ENCODE measurements around the gene KXD1. TPM values are rescaled to one million over a fixed set of nuclear protein-coding genes. Genes with fewer than 3 reads are reported as not detected.

The KXD1 gene
- total and polyA plus RNA-seq, 2 experiments from 2014 or later, result 110 to 129 TPM

- H4K20me1 ChIP-seq (ENCODE audit: insufficient read depth), result no peaks in the 10 kb centered on the region
- H3K4me1 ChIP-seq (ENCODE audit: insufficient read depth), result peaks cover 16% of the 10 kb centered on the region
- peak overlapping the region; percentile 72 for H3K4me2 ChIP-seq (ENCODE audit: unreplicated experiment)
- peaks cover 31% of the 10 kb centered on the region for H3K79me2 ChIP-seq (ENCODE audit: insufficient read depth)
- no peaks in the 10 kb centered on the region for H3K9me3 ChIP-seq (ENCODE audit: low read depth)
- no peaks in the 10 kb centered on the region; the same call in 1 of the 2 replicates for H3K36me3 ChIP-seq (ENCODE audit: low read depth)
- H3K9ac ChIP-seq, result peak overlapping the region; percentile 45
- in situ Hi-C loops (cut with MboI), result no loop called here
- peak overlapping the region; percentile 28; the same call in 1 of the 2 replicates for H3K27ac ChIP-seq
- peak overlapping the region; percentile 62 for H3K4me3 ChIP-seq
- peak overlapping the region; percentile 86 for H2AFZ ChIP-seq
- H3F3A ChIP-seq (ENCODE audit: insufficient read depth), result 0 out of 2 replicates have a peak, but pooled peaks cover 8% of the 10 kb centered on the region
- peak; percentile 90 for DNase-seq
- WGBS, 2 experiments (ENCODE audit: low coverage in 1 of 2, low lambda C conversion rate in 2 of 2, missing lambda C conversion rate in 2 of 2), result 4% methylated on average over 12 of the region's 12 CpGs
- no peaks in the 10 kb centered on the region for H3K9me2 ChIP-seq (ENCODE audit: insufficient read depth)
- TF ChIP-seq EZH2phosphoT487 (IDR thresholded peaks at IDR 0.05; ENCODE audit: insufficient read depth, low read depth), result no peak
- TF ChIP-seq EZH2 (IDR thresholded peaks at IDR 0.05; ENCODE audit: insufficient read depth, poor library complexity, severe bottlenecking), result no peak
- H3K27me3 ChIP-seq (replicated peaks; ENCODE audit: insufficient read depth), result no peaks in the 10 kb centered on the region
Observed at GRCh38 chr19:18543814-18544475, 13.7 kb upstream of the KXD1 start.

- Histone ChIP-seq H3K9me2 (ENCODE audit: insufficient read depth) (no peaks in the 10 kb centered on the region), H3K4me3 (no peak overlapping the region), H2AFZ (0 out of 2 replicates have a peak overlapping the region, but pooled peaks have one; percentile 19), H4K20me1 (ENCODE audit: insufficient read depth) (no peaks in the 10 kb centered on the region), H3K9ac (no peak overlapping the region), H3K4me2 (ENCODE audit: unreplicated experiment) (no peak overlapping the region), H3K4me1 (ENCODE audit: insufficient read depth) (no peaks in the 10 kb centered on the region), H3K27ac (no peak overlapping the region), H3K36me3 (ENCODE audit: low read depth) (no peaks in the 10 kb centered on the region), H3K27me3 (replicated peaks; ENCODE audit: insufficient read depth) (no peaks in the 10 kb centered on the region), H3F3A (ENCODE audit: insufficient read depth) (no peaks in the 10 kb centered on the region), H3K9me3 (ENCODE audit: low read depth) (no peaks in the 10 kb centered on the region), H3K79me2 (ENCODE audit: insufficient read depth) (no peaks in the 10 kb centered on the region)
- in situ Hi-C loops (cut with MboI), result no loop called here
- WGBS, 2 experiments (ENCODE audit: low coverage in 1 of 2, low lambda C conversion rate in 2 of 2, missing lambda C conversion rate in 2 of 2), result 70 to 74% methylated on average over 6 of the region's 6 CpGs
- TF ChIP-seq EZH2 (IDR thresholded peaks at IDR 0.05; ENCODE audit: insufficient read depth, poor library complexity, severe bottlenecking) (no peak), EZH2phosphoT487 (IDR thresholded peaks at IDR 0.05; ENCODE audit: insufficient read depth, low read depth) (no peak)
- no peak for DNase-seq
Observed at GRCh38 chr19:18551631-18552030, 6.0 kb upstream of the KXD1 start.

GRCh38 chr19:18558202-18558555 is 509 bp downstream of the KXD1 start:
- peaks cover 12% of the 10 kb centered on the region for H3K4me1 ChIP-seq (ENCODE audit: insufficient read depth)
- H2AFZ ChIP-seq, result peak overlapping the region; percentile 75
- in situ Hi-C loops (cut with MboI), result no loop called here
- peak overlapping the region; percentile 90 for H3K4me2 ChIP-seq (ENCODE audit: unreplicated experiment)
- 0 out of 2 replicates have a peak, but pooled peaks cover 6% of the 10 kb centered on the region for H3F3A ChIP-seq (ENCODE audit: insufficient read depth)
- H3K27me3 ChIP-seq (replicated peaks; ENCODE audit: insufficient read depth), result no peaks in the 10 kb centered on the region
- no peaks in the 10 kb centered on the region for H4K20me1 ChIP-seq (ENCODE audit: insufficient read depth)
- TF ChIP-seq EZH2 (IDR thresholded peaks at IDR 0.05; ENCODE audit: insufficient read depth, poor library complexity, severe bottlenecking) (no peak), EZH2phosphoT487 (IDR thresholded peaks at IDR 0.05; ENCODE audit: insufficient read depth, low read depth) (no peak)
- peak overlapping the region; percentile 92 for H3K9ac ChIP-seq
- WGBS, 2 experiments (ENCODE audit: low coverage in 1 of 2, low lambda C conversion rate in 2 of 2, missing lambda C conversion rate in 2 of 2), result 1 to 2% methylated on average over 11 of the region's 11 CpGs
- H3K9me3 ChIP-seq (ENCODE audit: low read depth), result no peaks in the 10 kb centered on the region
- H3K9me2 ChIP-seq (ENCODE audit: insufficient read depth), result no peaks in the 10 kb centered on the region
- H3K36me3 ChIP-seq (ENCODE audit: low read depth), result no peaks in the 10 kb centered on the region
- H3K4me3 ChIP-seq, result peak overlapping the region; percentile 89
- DNase-seq, result peak; percentile 40
- peak overlapping the region; percentile 63 for H3K27ac ChIP-seq
- H3K79me2 ChIP-seq (ENCODE audit: insufficient read depth), result peaks cover 50% of the 10 kb centered on the region

- no peak for TF ChIP-seq EZH2phosphoT487 (IDR thresholded peaks at IDR 0.05; ENCODE audit: insufficient read depth, low read depth)
- no peak for TF ChIP-seq EZH2 (IDR thresholded peaks at IDR 0.05; ENCODE audit: insufficient read depth, poor library complexity, severe bottlenecking)
- WGBS, 2 experiments (ENCODE audit: low coverage in 1 of 2, low lambda C conversion rate in 2 of 2, missing lambda C conversion rate in 2 of 2), result 46 to 47% methylated on average over 3 of the region's 3 CpGs
- Histone ChIP-seq H3F3A (ENCODE audit: insufficient read depth) (0 out of 2 replicates have a peak, but pooled peaks cover 6% of the 10 kb centered on the region), H2AFZ (peak overlapping the region; percentile 75), H3K27me3 (replicated peaks; ENCODE audit: insufficient read depth) (no peaks in the 10 kb centered on the region), H3K9ac (peak overlapping the region; percentile 92), H4K20me1 (ENCODE audit: insufficient read depth) (no peaks in the 10 kb centered on the region), H3K4me1 (ENCODE audit: insufficient read depth) (peaks cover 12% of the 10 kb centered on the region), H3K36me3 (ENCODE audit: low read depth) (no peaks in the 10 kb centered on the region), H3K4me2 (ENCODE audit: unreplicated experiment) (peak overlapping the region; percentile 90), H3K4me3 (peak overlapping the region; percentile 89), H3K79me2 (ENCODE audit: insufficient read depth) (peaks cover 50% of the 10 kb centered on the region), H3K9me3 (ENCODE audit: low read depth) (no peaks in the 10 kb centered on the region), H3K27ac (peak overlapping the region; percentile 63), H3K9me2 (ENCODE audit: insufficient read depth) (no peaks in the 10 kb centered on the region)
- peak; percentile 18 for DNase-seq
- in situ Hi-C loops (cut with MboI), result no loop called here
Observed at GRCh38 chr19:18558604-18559003, 934 bp downstream of the KXD1 start.
